HepG2 (cell line): ENCODE data around the gene AGBL3. TPM values are rescaled to one million over a fixed set of nuclear protein-coding genes. Genes with fewer than 3 reads are reported as not detected.

Source experiments
- BCL6 ChIP-seq: IDR thresholded peaks from 2 replicates; pipeline ENCODE4 v1.6.1; 2016; ENCODE audit warnings: missing genetic modification reagents, missing compliant biosample characterization
- BHLHE40 ChIP-seq: IDR thresholded peaks from 2 replicates; pipeline ENCODE4 v1.6.1; 2011; ENCODE audit warnings: low read length, improper control_type of control experiment
- KAT8 ChIP-seq: IDR thresholded peaks from 2 replicates; pipeline ENCODE4 v1.6.1; 2016; ENCODE audit warnings: missing genetic modification reagents, missing compliant biosample characterization
- NFKB2 ChIP-seq: sonication (generic); formaldehyde crosslinking; IDR thresholded peaks from 2 replicates; pipeline ENCODE4 v1.4.0; 2020; ENCODE audit warnings: missing genetic modification reagents, borderline replicate concordance
- POLR2AphosphoS5 ChIP-seq: IDR thresholded peaks from 2 replicates; pipeline ENCODE4 v1.6.1; 2012; ENCODE audit warnings: low read depth, low read length
- RBAK ChIP-seq: sonication (generic); formaldehyde crosslinking; IDR thresholded peaks from 2 replicates; pipeline ENCODE4 v1.5.1; 2020; ENCODE audit warnings: mild to moderate bottlenecking, missing genetic modification reagents
- SMAD1 ChIP-seq: sonication (generic); formaldehyde crosslinking; IDR thresholded peaks from 2 replicates; pipeline ENCODE4 v1.4.0; 2020; ENCODE audit warnings: missing genetic modification reagents, low read depth, mild to moderate bottlenecking, borderline replicate concordance
- TOPORS ChIP-seq: sonication (generic); formaldehyde crosslinking; IDR thresholded peaks from 2 replicates; pipeline ENCODE4 v1.8.0; 2023; ENCODE audit warnings: mild to moderate bottlenecking, missing genetic modification reagents
- U2AF2 ChIP-seq: fragments of 200-400 bp; formaldehyde crosslinking; IDR thresholded peaks from 2 replicates; pipeline ENCODE4 v1.6.1; 2017; ENCODE audit warnings: low read depth, mild to moderate bottlenecking, low read length
- ZBTB7A ChIP-seq: sonication (generic); formaldehyde crosslinking; IDR thresholded peaks from 2 replicates; pipeline ENCODE4 v1.8.0; 2022; ENCODE audit warnings: mild to moderate bottlenecking, missing genetic modification reagents
- ZHX2 ChIP-seq, 2 experiments: sonication (generic) in 1 of 2; formaldehyde crosslinking in 1 of 2; IDR thresholded peaks; 2 replicates each; pipeline versions ENCODE4 v1.6.1 to v1.9.0; 2014 to 2022; ENCODE audit warnings: antibody characterized with exemption in 1 of 2, borderline replicate concordance in 1 of 2, inconsistent platforms in 1 of 2, low read depth in 1 of 2, missing genetic modification reagents in 1 of 2
- ZNF354B ChIP-seq: sonication (generic); formaldehyde crosslinking; IDR thresholded peaks from 2 replicates; pipeline ENCODE4 v1.8.0; 2022; ENCODE audit warnings: mild to moderate bottlenecking, missing genetic modification reagents
- ZNF569 ChIP-seq: sonication (generic); formaldehyde crosslinking; IDR thresholded peaks from 2 replicates; pipeline ENCODE4 v1.5.0; 2020; ENCODE audit warnings: mild to moderate bottlenecking, missing genetic modification reagents, moderate library complexity, borderline replicate concordance
- ZNF772 ChIP-seq: sonication (generic); formaldehyde crosslinking; IDR thresholded peaks from 2 replicates; pipeline ENCODE4 v1.5.0; 2020; ENCODE audit warnings: mild to moderate bottlenecking, missing genetic modification reagents
- ZNF841 ChIP-seq: sonication (generic); formaldehyde crosslinking; IDR thresholded peaks from 2 replicates; pipeline ENCODE4 v1.8.1; 2023; ENCODE audit warnings: missing genetic modification reagents, borderline replicate concordance
- polyA plus RNA-seq, 8 experiments: library from polyadenylated mRNA; depleted of rRNA in 3 of 8; stranded (reverse) in 7 of 8; unstranded in 1 of 8; fragments of >200 nt; fragmentation: Illumina TruSeq in 4 of 8; extraction: Trizol in 4 of 8; gene quantifications; 2 replicates each; pipeline versions ENCODE4 v1.2.1 to v1.2.3, GENCODE V29; 2011 to 2016; ENCODE audit warnings: low read depth in 4 of 8, missing spikeins in 1 of 8, mixed read lengths in 1 of 8; ENCODE audit not compliant: insufficient read depth in 1 of 8
- total RNA-seq, 5 experiments: library from RNA; depleted of rRNA; stranded (reverse); fragments of >200 nt; fragmentation: Illumina TruSeq; extraction: Trizol; gene quantifications; 2 replicates each; pipeline ENCODE4 v1.2.3, GENCODE V29; 2016; ENCODE audit warnings: low read depth in 1 of 5
- TF ChIP-seq, protein P1 (sequence below): sonication (generic); formaldehyde crosslinking; IDR thresholded peaks from 2 replicates; pipeline ENCODE4 v1.9.0; 2022; ENCODE audit warnings: missing genetic modification reagents, mild to moderate bottlenecking, borderline replicate concordance
- TF ChIP-seq, protein P2 (sequence below): sonication (generic); formaldehyde crosslinking; IDR thresholded peaks from 2 replicates; pipeline ENCODE4 v1.4.0; 2020; ENCODE audit warnings: missing genetic modification reagents, low read depth, mild to moderate bottlenecking, borderline replicate concordance
- TF ChIP-seq, protein P3 (sequence below): sonication (generic); formaldehyde crosslinking; conservative IDR thresholded peaks from 2 replicates; pipeline ENCODE4 v1.4.0; 2020; ENCODE audit warnings: missing genetic modification reagents

Gene AGBL3
- total and polyA plus RNA-seq, 2 of the 13 experiments (the other 11 are each of a cell fraction or from before 2014, with no cell fraction given), result 2.2 to 7.2 TPM

- TF ChIP-seq, protein P1, sequence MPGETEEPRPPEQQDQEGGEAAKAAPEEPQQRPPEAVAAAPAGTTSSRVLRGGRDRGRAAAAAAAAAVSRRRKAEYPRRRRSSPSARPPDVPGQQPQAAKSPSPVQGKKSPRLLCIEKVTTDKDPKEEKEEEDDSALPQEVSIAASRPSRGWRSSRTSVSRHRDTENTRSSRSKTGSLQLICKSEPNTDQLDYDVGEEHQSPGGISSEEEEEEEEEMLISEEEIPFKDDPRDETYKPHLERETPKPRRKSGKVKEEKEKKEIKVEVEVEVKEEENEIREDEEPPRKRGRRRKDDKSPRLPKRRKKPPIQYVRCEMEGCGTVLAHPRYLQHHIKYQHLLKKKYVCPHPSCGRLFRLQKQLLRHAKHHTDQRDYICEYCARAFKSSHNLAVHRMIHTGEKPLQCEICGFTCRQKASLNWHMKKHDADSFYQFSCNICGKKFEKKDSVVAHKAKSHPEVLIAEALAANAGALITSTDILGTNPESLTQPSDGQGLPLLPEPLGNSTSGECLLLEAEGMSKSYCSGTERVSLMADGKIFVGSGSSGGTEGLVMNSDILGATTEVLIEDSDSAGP (CRISPR knock-in tag), result peak; percentile 92; the same call in 1 of the 2 replicates
- TF ChIP-seq POLR2AphosphoS5 (peak; percentile 81), ZNF772 (CRISPR knock-in tag) (peak; percentile 90), ZBTB7A (CRISPR knock-in tag) (no peak), TOPORS (peak; percentile 85), BCL6 (CRISPR knock-in tag) (peak; percentile 36; the same call in 1 of the 2 replicates), ZNF569 (CRISPR knock-in tag) (no peak), RBAK (no peak), ZHX2 (IDR thresholded peaks at IDR 0.05; ENCODE audit: low read depth) (no peak), ZHX2 (CRISPR knock-in tag; IDR thresholded peaks at IDR 0.05; ENCODE audit: borderline replicate concordance) (no peak), U2AF2 (no peak), ZNF841 (no peak), NFKB2 (CRISPR knock-in tag) (peak; percentile 76; the same call in 1 of the 2 replicates), KAT8 (CRISPR knock-in tag) (peak; percentile 78), BHLHE40 (no peak), ZNF354B (CRISPR knock-in tag) (no peak; the same call in 1 of the 2 replicates), SMAD1 (CRISPR knock-in tag) (no peak)
- TF ChIP-seq, protein P2, sequence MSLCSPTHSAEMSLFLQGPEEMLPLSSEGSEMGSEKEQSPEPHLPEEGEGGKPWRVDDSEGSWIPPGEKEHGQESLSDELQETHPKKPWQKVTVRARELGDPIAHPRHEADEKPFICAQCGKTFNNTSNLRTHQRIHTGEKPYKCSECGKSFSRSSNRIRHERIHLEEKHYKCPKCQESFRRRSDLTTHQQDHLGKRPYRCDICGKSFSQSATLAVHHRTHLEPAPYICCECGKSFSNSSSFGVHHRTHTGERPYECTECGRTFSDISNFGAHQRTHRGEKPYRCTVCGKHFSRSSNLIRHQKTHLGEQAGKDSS (CRISPR knock-in tag), result 0 out of 2 replicates have a peak, but pooled peaks have one; percentile 88
- TF ChIP-seq, protein P3, sequence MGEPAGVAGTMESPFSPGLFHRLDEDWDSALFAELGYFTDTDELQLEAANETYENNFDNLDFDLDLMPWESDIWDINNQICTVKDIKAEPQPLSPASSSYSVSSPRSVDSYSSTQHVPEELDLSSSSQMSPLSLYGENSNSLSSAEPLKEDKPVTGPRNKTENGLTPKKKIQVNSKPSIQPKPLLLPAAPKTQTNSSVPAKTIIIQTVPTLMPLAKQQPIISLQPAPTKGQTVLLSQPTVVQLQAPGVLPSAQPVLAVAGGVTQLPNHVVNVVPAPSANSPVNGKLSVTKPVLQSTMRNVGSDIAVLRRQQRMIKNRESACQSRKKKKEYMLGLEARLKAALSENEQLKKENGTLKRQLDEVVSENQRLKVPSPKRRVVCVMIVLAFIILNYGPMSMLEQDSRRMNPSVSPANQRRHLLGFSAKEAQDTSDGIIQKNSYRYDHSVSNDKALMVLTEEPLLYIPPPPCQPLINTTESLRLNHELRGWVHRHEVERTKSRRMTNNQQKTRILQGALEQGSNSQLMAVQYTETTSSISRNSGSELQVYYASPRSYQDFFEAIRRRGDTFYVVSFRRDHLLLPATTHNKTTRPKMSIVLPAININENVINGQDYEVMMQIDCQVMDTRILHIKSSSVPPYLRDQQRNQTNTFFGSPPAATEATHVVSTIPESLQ (CRISPR knock-in tag), result no peak
These were observed at the start of gene AGBL3 (continued) for GRCh38 chr7:134986363-134987251.
